ENCODE results near the gene TCF7. TPM values are rescaled to one million over a fixed set of nuclear protein-coding genes. Genes with fewer than 3 reads are reported as not detected.

Gene TCF7
- polyA plus RNA-seq, 1 of the 3 experiments (the other 2 are of a cell fraction) = 2.7 TPM

DNA sequence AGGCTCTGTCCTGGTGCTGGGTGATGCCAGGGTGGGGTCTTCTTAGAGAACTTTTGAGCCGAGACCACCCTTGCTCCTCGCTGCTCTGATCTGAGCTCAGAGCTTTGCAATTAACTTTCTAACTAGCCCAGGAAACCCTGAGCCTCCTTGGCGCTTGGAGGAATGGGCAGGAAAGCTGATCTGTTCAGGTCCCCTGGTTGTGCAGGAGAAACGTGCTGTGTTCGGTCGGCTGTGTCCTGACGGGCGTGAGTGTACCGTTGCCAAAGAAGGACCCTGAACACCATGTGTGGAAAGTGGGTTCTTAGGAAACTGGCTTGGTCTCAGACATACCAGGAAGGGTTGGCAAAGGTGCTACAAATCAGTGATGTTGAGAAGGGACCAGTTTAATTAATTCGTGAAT is 1.8 kb downstream of the TCF7 start:
- no peaks in the 10 kb centered on the region for H3K36me3 ChIP-seq (replicated peaks in 1 of 2; ENCODE audit: control insufficient read depth in 1 of 2, insufficient read depth in 2 of 2, low read length in 1 of 2)
- POLR2A ChIA-PET = interaction anchor here (1.3 to 2.2 kb wide), 2 partner anchors 9 kb away, joined by 3 to 7 read pairs; no protein-coding TSS in a partner anchor
- H3K9ac ChIP-seq = no peak overlapping the region

More for the DNA sequence above, 1.8 kb downstream of the TCF7 start:
- CTCF ChIA-PET = interaction anchor here (1.2 to 3.4 kb wide), 5 partner anchors 15 to 173 kb away, joined by 3 to 18 read pairs (median 13); no protein-coding TSS in a partner anchor
- Histone ChIP-seq H2AFZ (ENCODE audit: low read depth) (no peak overlapping the region), H3K27ac (ENCODE audit: low read depth in 2 of 2, low read length in 1 of 2) (no peak overlapping the region; a peak in 1 of 4 replicates), H3K9me3 (no peaks in the 10 kb centered on the region), H3K4me1 (ENCODE audit: control insufficient read depth in 1 of 2, insufficient read depth in 2 of 2, low read depth in 1 of 2, low read length in 1 of 2) (peaks cover 0 to 51% of the 10 kb centered on the region in 2 experiments; a peak in 2 of 4 replicates), H3K4me2 (no peak overlapping the region), H3K27me3 (ENCODE audit: insufficient read depth) (no peaks in the 10 kb centered on the region), H3K9me2 (no peaks in the 10 kb centered on the region), H4K20me1 (ENCODE audit: insufficient read depth) (no peaks in the 10 kb centered on the region), H3F3A (replicated peaks; ENCODE audit: insufficient read depth) (peaks cover 3% of the 10 kb centered on the region), H3K79me2 (ENCODE audit: insufficient read depth) (no peaks in the 10 kb centered on the region), H3K4me3 (ENCODE audit: low read depth in 2 of 2, low read length in 1 of 2) (peak overlapping the region in 1 of 2 experiments; percentile 57; a peak in 1 of 4 replicates)
- no peak for TF ChIP-seq EZH2phosphoT487 (IDR thresholded peaks at IDR 0.05; ENCODE audit: borderline replicate concordance, low read depth)
- no peak for TF ChIP-seq FOSL2 (IDR thresholded peaks at IDR 0.05; ENCODE audit: borderline replicate concordance, low read depth)
- TF ChIP-seq MEF2A (IDR thresholded peaks at IDR 0.05; ENCODE audit: borderline replicate concordance, low read depth) = no peak
- TF ChIP-seq EP300 (IDR thresholded peaks at IDR 0.05; ENCODE audit: borderline replicate concordance in 1 of 2, low read depth in 1 of 2, low read length in 1 of 2) = no peak
- TF ChIP-seq, protein P1, sequence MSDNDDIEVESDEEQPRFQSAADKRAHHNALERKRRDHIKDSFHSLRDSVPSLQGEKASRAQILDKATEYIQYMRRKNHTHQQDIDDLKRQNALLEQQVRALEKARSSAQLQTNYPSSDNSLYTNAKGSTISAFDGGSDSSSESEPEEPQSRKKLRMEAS (IDR thresholded peaks at IDR 0.05; ENCODE audit: low read depth) = no peak
- no peak for TF ChIP-seq FOXJ3 (CRISPR knock-in tag; IDR thresholded peaks at IDR 0.05)
- TF ChIP-seq ELF1 (IDR thresholded peaks at IDR 0.05) = no peak
- no peak for TF ChIP-seq NFIC (IDR thresholded peaks at IDR 0.05; ENCODE audit: borderline replicate concordance)
- no peak for TF ChIP-seq SIN3A (IDR thresholded peaks at IDR 0.05; ENCODE audit: borderline replicate concordance, low read depth, low read length)
- TF ChIP-seq, protein P2, sequence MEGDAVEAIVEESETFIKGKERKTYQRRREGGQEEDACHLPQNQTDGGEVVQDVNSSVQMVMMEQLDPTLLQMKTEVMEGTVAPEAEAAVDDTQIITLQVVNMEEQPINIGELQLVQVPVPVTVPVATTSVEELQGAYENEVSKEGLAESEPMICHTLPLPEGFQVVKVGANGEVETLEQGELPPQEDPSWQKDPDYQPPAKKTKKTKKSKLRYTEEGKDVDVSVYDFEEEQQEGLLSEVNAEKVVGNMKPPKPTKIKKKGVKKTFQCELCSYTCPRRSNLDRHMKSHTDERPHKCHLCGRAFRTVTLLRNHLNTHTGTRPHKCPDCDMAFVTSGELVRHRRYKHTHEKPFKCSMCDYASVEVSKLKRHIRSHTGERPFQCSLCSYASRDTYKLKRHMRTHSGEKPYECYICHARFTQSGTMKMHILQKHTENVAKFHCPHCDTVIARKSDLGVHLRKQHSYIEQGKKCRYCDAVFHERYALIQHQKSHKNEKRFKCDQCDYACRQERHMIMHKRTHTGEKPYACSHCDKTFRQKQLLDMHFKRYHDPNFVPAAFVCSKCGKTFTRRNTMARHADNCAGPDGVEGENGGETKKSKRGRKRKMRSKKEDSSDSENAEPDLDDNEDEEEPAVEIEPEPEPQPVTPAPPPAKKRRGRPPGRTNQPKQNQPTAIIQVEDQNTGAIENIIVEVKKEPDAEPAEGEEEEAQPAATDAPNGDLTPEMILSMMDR (IDR thresholded peaks at IDR 0.05) = no peak
- no peak for TF ChIP-seq USF1 (IDR thresholded peaks at IDR 0.05; ENCODE audit: borderline replicate concordance, low read depth)
- no peak for TF ChIP-seq YY1 (IDR thresholded peaks at IDR 0.05; ENCODE audit: low read depth)
- no peak for TF ChIP-seq RAD21 (IDR thresholded peaks at IDR 0.05; ENCODE audit: low read length)
- no peak for TF ChIP-seq FOXM1 (IDR thresholded peaks at IDR 0.05; ENCODE audit: low read depth)
- TF ChIP-seq TEAD4 (IDR thresholded peaks at IDR 0.05; ENCODE audit: borderline replicate concordance, insufficient read depth) = no peak
- no peak for TF ChIP-seq NRF1 (IDR thresholded peaks at IDR 0.05; ENCODE audit: low read depth, low read length)
- 96% methylated on average over 10 of the region's 10 CpGs for WGBS (ENCODE audit: low lambda C conversion rate)
- DNase-seq = no peak

Data from SK-N-SH (cell line).